ENCODE measurements around the gene TTC13. TPM values are rescaled to one million over a fixed set of nuclear protein-coding genes. Genes with fewer than 3 reads are reported as not detected.

Gene TTC13
- polyA plus RNA-seq, 1 of the 3 experiments (the other 2 are of a cell fraction), result 5.5 TPM

- no peaks in the 10 kb centered on the region for H3K4me1 ChIP-seq (ENCODE audit: control insufficient read depth in 1 of 2, insufficient read depth in 2 of 2, low read depth in 1 of 2, low read length in 1 of 2)
- ChIA-PET POLR2A (no interaction called here), CTCF (no interaction called here)
- H3K27me3 ChIP-seq (ENCODE audit: insufficient read depth), result no peaks in the 10 kb centered on the region
- peaks cover 4% of the 10 kb centered on the region; the same call in 1 of the 2 replicates for H3K79me2 ChIP-seq (ENCODE audit: insufficient read depth)
- no peak overlapping the region for H3K27ac ChIP-seq (ENCODE audit: low read depth in 2 of 2, low read length in 1 of 2)
- no peak for DNase-seq
- H3K4me2 ChIP-seq, result no peak overlapping the region
- no peak for TF ChIP-seq EP300 (IDR thresholded peaks at IDR 0.05; ENCODE audit: borderline replicate concordance in 1 of 2, low read depth in 1 of 2, low read length in 1 of 2)
- TF ChIP-seq TEAD4 (IDR thresholded peaks at IDR 0.05; ENCODE audit: borderline replicate concordance, insufficient read depth), result no peak
- no peak for TF ChIP-seq JUND (IDR thresholded peaks at IDR 0.05)
- TF ChIP-seq REST (IDR thresholded peaks at IDR 0.05; ENCODE audit: low read depth, low read length), result no peak
- TF ChIP-seq POLR2AphosphoS5 (IDR thresholded peaks at IDR 0.05; ENCODE audit: low read depth, low read length), result no peak
- no peak for TF ChIP-seq MEF2A (IDR thresholded peaks at IDR 0.05; ENCODE audit: borderline replicate concordance, low read depth)
- TF ChIP-seq NFIC (IDR thresholded peaks at IDR 0.05; ENCODE audit: borderline replicate concordance), result no peak
- no peak for TF ChIP-seq PBX3 (IDR thresholded peaks at IDR 0.05)
- no peak for TF ChIP-seq ZBTB33 (IDR thresholded peaks at IDR 0.05; ENCODE audit: borderline replicate concordance, low read depth)
- TF ChIP-seq RAD21 (IDR thresholded peaks at IDR 0.05; ENCODE audit: low read length), result no peak
- TF ChIP-seq FOXM1 (IDR thresholded peaks at IDR 0.05; ENCODE audit: low read depth), result no peak
- TF ChIP-seq SMC3 (IDR thresholded peaks at IDR 0.05; ENCODE audit: low read depth, low read length), result no peak
- TF ChIP-seq FOSL2 (IDR thresholded peaks at IDR 0.05; ENCODE audit: borderline replicate concordance, low read depth), result no peak
- no peak for TF ChIP-seq NRF1 (IDR thresholded peaks at IDR 0.05; ENCODE audit: low read depth, low read length)
- no peak for TF ChIP-seq USF1 (IDR thresholded peaks at IDR 0.05; ENCODE audit: borderline replicate concordance, low read depth)
- no peak for TF ChIP-seq EZH2phosphoT487 (IDR thresholded peaks at IDR 0.05; ENCODE audit: borderline replicate concordance, low read depth)
- no peak for TF ChIP-seq FOXJ3 (CRISPR knock-in tag; IDR thresholded peaks at IDR 0.05)
- TF ChIP-seq MAX (IDR thresholded peaks at IDR 0.05; ENCODE audit: low read depth), result no peak
- TF ChIP-seq IRF3 (IDR thresholded peaks at IDR 0.05; ENCODE audit: low read depth, low read length), result no peak
- H3K9me3 ChIP-seq, result no peaks in the 10 kb centered on the region
- H3K36me3 ChIP-seq (replicated peaks in 1 of 2; ENCODE audit: control insufficient read depth in 1 of 2, insufficient read depth in 2 of 2, low read length in 1 of 2), result peaks cover 32 to 74% of the 10 kb centered on the region in 2 experiments
- no peaks in the 10 kb centered on the region for H3F3A ChIP-seq (replicated peaks; ENCODE audit: insufficient read depth)
- no peaks in the 10 kb centered on the region for H3K9me2 ChIP-seq
- H3K4me3 ChIP-seq (ENCODE audit: low read depth in 2 of 2, low read length in 1 of 2), result no peak overlapping the region
- 97% methylated on average over 1 of the region's 1 CpG for WGBS (ENCODE audit: low lambda C conversion rate)
- H3K9ac ChIP-seq, result no peak overlapping the region
- H2AFZ ChIP-seq (ENCODE audit: low read depth), result no peak overlapping the region
- H4K20me1 ChIP-seq (ENCODE audit: insufficient read depth), result no peaks in the 10 kb centered on the region
Measured at GRCh38 chr1:230994860-230995259, 16.2 kb upstream of the TTC13 start.

Data from SK-N-SH (cell line).